GM21526 (cell line): Measurements from ENCODE around the gene NFIX.

Source experiments
- ATAC-seq: cut with Tn5 transposase; IDR thresholded peaks from one replicate; pipeline ENCODE4 v1.9.1; 2021; ENCODE audit warnings: moderate library complexity; ENCODE audit not compliant: unreplicated experiment, low FRiP score

The NFIX gene

DNA sequence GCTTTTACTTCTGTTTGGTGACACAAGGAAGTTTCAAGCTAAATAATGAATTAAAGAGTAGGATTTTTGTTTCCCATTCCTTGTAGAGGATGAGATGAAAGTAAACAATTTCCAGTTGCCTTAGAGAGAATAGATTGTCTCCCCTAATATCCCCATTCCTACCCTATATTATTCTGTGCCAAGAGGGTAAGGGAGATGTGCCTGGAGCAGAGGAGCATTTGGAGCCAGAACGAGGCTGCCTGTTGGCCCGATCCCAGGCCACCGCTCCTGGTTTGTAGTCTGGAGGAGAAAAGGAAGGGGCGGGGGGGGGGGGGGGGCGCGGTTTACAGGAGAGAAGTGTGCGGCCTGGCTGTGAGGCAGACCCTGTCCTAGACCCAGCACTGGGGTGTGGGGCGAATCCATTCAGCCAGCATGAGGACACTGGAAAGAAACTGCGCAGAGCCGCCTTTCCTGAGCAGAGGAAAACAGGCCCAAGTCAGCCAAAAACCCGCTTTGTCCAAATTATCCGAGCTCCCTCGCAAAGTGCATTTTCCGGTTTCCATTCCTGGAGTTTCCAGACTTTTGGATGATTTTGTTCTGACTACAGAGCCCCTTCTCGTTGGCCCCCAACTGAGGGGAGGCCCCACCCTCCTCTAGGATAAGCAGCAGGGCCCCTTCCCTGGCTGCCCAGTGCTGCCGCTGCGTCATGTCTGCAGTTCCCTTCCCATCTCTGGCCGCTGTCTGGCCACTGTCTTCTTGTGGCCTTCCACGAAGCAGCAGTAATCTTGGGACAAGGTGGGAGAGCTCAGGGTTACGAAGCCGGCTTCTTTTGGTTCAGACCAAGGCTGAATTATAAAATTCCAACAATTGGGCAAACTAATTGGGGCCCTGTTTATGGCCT, 23.0 kb downstream of the NFIX start:
- ATAC-seq = no peak

GRCh38 chr19:13019332-13019731, 24.1 kb downstream of the NFIX start:
- no peak for ATAC-seq

DNA sequence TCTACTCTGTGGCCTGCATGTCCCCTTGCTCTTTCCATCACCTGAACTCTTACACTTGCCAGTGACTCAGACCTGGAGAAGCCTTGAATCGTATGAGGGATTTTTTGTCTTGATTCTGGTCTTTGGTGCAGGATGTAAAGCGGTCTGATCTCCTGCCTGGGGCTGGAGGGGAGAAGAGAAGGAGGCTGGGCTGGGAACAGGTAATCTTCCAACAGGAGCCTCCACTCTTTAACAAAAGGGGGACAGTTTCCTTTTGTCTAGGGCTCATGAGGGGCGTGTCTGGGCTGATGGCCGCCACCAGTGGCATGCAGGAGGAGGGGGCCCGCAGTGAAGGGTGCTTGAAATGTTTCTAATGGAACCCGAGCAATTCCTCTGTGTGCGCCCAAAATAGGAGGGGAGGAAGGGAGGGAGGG, 24.7 kb downstream of the NFIX start:
- no peak for ATAC-seq

- ATAC-seq = no peak
Measured at GRCh38 chr19:13022111-13022858, 27.0 kb downstream of the NFIX start.

DNA sequence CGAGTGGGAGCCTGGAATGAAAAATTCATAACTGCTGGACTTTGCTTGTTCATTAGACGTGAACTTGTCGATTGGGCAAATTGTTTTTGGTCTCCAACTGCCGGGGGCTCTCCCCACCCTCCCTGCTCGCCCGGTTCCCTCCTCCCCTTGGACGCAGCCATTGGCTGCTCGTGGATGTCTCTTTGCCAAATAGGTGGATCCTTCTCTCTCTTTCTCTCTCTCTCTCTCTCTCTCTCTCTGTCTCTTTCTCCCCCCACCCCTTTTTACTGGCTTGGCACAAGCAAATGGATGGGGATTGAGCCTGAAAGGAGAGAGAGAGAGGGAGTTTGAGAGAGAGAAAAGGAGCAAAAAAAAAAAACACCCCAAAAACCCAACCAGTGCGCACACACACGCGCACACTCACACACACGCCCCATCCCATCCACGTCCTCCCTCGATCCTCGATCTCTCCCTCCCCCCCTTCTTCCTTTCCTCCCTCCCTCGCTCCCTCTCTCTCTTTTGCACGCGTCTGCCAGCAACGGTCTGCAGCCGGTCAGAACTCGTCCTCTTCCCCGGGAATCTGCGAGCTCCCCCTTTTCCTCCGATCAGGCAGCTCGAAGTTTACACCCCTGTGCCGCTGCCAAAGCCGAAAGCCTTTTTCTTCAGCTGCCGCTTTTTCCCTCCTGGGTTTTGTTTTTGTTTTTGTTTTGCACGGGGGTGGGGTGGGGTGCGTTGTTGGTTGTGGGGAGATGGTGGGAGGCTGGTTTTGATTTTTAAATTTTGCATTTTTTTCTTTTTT, 27.8 kb downstream of the NFIX start:
- no peak for ATAC-seq

DNA sequence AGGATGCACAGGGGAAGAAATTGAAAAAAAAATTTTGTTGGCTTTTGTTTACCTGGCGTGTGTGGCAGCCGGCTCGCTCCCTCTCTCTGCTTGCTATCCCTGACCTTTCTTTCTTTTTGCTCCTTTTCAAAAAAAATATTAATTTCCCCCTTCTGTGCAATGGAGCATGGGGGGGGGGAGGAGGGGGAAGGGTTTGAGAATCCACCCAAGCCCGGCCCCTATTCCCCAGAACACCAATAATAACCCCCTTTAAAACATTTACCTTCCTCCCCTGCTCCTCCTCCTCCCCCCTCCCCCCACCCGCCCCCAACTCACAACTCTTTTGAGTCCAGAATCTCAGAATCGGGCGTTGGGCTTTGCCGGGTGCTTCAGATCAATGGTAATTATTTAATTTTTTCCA, 28.4 kb downstream of the NFIX start:
- no peak for ATAC-seq

GRCh38 chr19:13024126-13024950, 29.1 kb downstream of the NFIX start:
- no peak for ATAC-seq

DNA sequence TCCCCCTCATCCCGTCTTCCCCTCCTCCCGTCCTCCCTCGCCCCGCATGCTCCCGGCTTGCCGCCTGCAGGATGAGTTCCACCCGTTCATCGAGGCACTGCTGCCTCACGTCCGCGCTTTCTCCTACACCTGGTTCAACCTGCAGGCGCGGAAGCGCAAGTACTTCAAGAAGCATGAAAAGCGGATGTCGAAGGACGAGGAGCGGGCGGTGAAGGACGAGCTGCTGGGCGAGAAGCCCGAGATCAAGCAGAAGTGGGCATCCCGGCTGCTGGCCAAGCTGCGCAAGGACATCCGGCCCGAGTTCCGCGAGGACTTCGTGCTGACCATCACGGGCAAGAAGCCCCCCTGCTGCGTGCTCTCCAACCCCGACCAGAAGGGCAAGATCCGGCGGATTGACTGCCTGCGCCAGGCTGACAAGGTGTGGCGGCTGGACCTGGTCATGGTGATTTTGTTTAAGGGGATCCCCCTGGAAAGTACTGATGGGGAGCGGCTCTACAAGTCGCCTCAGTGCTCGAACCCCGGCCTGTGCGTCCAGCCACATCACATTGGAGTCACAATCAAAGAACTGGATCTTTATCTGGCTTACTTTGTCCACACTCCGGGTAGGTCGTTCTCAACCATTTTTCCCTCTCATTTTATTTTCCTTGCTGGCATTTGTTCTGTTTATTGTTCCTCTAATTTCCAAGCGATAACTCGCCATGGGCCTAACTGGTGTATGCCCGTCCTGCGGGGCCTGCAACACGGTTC, 29.8 kb downstream of the NFIX start:
- ATAC-seq = no peak

DNA sequence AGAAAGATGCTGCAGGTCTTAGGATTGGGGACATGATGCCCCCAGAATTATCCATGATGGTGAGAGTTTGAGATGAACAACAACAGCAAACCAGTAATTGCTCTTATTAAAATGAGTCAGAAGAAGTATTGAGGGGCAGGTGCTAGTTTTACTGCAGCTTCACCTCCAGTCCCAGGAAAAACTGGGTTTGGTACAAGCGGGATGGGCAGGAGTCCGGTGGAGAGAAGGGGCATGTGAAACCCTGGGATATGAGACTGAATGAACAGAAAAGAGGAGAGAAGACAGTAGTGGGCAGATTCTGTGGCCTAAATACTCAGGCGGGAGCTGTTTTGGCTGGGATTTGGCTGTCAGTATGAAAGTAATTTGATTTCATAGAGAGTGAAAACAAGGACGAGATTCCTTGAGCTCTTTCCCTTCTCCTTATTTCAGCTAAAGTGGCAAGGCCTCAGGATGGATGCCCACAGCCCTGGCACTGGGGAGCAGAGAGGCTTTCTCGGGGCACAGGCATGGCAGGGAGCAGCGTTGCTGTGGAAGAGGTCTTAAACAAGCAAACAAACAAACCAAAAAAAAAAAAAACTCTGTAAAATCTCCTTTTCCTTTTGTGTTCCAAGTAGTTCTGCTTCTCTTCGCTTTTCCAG, 30.7 kb downstream of the NFIX start:
- no peak for ATAC-seq

GRCh38 chr19:13026462-13027370, 31.4 kb downstream of the NFIX start:
- no peak for ATAC-seq

GRCh38 chr19:13027557-13027956, 32.3 kb downstream of the NFIX start:
- ATAC-seq = no peak

DNA sequence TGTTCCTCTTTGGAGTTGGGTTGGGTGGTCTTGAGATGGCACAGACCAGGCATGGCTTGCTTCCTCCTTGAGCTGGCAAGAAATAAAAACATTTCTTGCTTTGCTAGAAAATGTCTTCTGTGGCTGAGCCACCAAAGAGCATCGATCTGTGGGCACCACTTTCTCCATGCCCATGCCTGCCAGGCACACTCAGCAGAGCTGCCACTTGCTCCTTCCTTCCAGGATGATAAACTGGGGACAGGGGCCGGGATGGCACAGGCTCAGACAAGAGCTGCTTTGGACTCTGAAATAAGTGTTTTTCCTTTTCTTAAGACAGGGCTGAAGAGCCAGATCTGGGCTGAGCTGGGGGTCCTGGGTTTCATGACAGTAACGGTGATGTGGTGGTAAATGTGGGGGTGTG, 32.8 kb downstream of the NFIX start:
- no peak for ATAC-seq

DNA sequence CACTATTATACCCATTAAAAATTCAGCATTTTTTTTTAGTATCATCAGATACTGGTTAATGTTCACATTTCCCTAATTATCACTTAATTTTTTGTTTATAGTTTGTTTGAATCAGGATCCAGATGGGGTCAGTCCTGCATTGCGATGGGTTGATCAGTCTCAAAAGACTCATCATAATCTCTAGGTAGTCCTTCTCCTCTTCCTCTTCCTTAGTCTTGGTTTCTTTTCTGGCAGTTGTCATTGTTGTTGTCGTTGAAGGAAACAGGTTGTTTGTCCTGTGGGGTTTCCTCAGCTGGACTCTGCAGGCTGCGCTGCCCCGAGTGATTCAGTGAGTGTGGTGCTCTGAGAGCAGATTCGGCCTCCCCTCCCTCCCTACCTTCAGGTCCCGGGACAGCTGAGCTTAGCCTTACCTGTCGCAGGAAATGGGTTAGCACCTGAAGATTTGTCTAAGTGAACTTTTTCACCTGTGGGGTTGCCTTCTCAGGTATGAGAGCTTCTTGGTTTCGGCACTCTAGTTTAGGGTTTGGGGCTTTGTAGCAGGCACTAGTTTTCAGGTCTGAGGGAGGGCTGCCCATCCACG, 34.1 kb downstream of the NFIX start:
- ATAC-seq = no peak

GRCh38 chr19:13029893-13030292, 34.6 kb downstream of the NFIX start:
- no peak for ATAC-seq

- no peak for ATAC-seq
Measured at GRCh38 chr19:13031917-13032623, 36.8 kb downstream of the NFIX start.

- ATAC-seq = no peak
Measured at GRCh38 chr19:13032837-13033236, 37.6 kb downstream of the NFIX start.

GRCh38 chr19:13033244-13033643, 38.0 kb downstream of the NFIX start:
- no peak for ATAC-seq
